Osteoblast (primary cell): ENCODE measurements around the gene CHRNA1. TPM values are rescaled to one million over a fixed set of nuclear protein-coding genes. Genes with fewer than 3 reads are reported as not detected.

Experiments used
- DNase-seq: peaks from one replicate; pipeline ENCODE4 v3.0.0; 2011; ENCODE audit warnings: low spot score, mixed read lengths; ENCODE audit not compliant: insufficient read length; ENCODE audit errors: missing footprints
- H2AFZ ChIP-seq: 2 replicates; pipeline ENCODE4 v1.6.0; 2011; ENCODE audit warnings: mild to moderate bottlenecking, low read length
- H3K27ac ChIP-seq: 2 replicates; pipeline ENCODE4 v1.5.1; 2011; ENCODE audit warnings: mild to moderate bottlenecking, low read depth, low read length, moderate library complexity
- H3K27me3 ChIP-seq: 2 replicates; pipeline ENCODE4 v1.6.0; 2012; ENCODE audit warnings: mild to moderate bottlenecking, control low read depth, inconsistent platforms, low read length, moderate library complexity; ENCODE audit not compliant: insufficient read depth
- H3K36me3 ChIP-seq: 2 replicates; pipeline ENCODE4 v1.5.1; 2011; ENCODE audit warnings: mild to moderate bottlenecking, low read length, control low read depth, moderate library complexity; ENCODE audit not compliant: insufficient read depth
- H3K4me1 ChIP-seq: 2 replicates; pipeline ENCODE4 v1.5.1; 2011; ENCODE audit warnings: mild to moderate bottlenecking, low read length, control low read depth, moderate library complexity; ENCODE audit not compliant: insufficient read depth
- H3K4me2 ChIP-seq: 2 replicates; pipeline ENCODE4 v1.6.0; 2011; ENCODE audit warnings: mild to moderate bottlenecking, low read length; ENCODE audit not compliant: insufficient read depth
- H3K4me3 ChIP-seq: fragments of 200-600 bp; sonication (generic); 3 replicates; pipeline ENCODE4 v1.5.1; 2012; ENCODE audit warnings: mild to moderate bottlenecking, low read length, inconsistent platforms; ENCODE audit not compliant: insufficient read depth
- H3K79me2 ChIP-seq: 2 replicates; pipeline ENCODE4 v1.6.0; 2012; ENCODE audit warnings: mild to moderate bottlenecking, low read length, control low read depth, inconsistent platforms; ENCODE audit not compliant: insufficient read depth
- H3K9me3 ChIP-seq: 2 replicates; pipeline ENCODE4 v1.5.1; 2011; ENCODE audit warnings: low read depth, low read length, control low read depth
- H4K20me1 ChIP-seq: 2 replicates; pipeline ENCODE4 v1.6.0; 2012; ENCODE audit warnings: mild to moderate bottlenecking, low read length, control low read depth; ENCODE audit not compliant: insufficient read depth
- total RNA-seq: library from RNA; depleted of rRNA; stranded (reverse); fragments of >200 nt; gene quantifications from 2 replicates; pipeline ENCODE4 v1.2.3, GENCODE V29; 2012
- TF ChIP-seq, protein P1 (sequence below): IDR thresholded peaks from 2 replicates; pipeline ENCODE4 v1.5.1; 2011; ENCODE audit warnings: mild to moderate bottlenecking, low read depth, low read length, moderate library complexity; ENCODE audit errors: extremely low read depth

CHRNA1 gene
- total RNA-seq, 1 donor, result not detected

DNA sequence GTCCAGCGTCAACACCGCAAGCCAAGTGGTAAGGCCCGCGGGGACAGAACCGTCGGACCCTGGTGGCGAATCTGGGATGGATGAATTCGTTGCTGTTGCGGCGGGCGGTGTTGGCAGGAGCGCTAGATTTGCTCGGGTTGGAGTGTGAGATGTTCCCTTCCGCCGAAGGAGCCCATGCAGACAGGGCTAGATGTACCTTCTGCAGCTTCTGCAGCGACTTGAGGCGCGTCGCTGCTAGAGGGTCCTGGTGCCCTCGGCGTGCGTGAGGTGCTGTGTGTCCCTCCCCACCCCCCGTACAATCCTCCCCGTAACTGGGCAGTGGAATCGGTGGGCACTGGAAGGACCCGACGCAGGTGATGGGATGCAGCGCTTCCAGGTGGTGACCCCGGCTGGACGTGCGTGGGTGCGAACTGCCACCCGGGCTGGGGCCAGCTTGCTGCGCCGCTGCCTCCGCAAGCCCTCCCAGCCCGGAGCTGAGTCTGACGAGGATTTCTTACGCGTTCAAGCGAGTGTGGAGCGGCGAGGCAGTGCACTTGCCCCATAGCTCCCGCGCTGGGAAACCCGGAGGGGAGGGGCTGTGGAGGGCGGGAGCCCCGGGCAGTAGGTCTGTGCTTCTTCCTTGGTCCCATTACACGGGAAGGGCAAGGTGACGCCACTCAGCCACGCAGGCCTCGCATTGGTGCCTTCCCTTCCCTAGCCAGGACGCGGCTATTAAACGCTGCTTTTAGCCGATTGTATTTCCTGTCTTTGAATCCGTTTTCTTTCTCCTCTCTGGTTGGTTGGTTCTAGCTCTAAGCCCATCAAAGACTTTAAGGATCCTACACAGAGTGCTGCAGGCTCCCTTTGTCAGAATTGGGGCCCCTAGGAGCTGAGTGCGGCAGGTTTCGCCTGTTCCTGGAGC, 34.2 kb downstream of the CHRNA1 start:
- peak overlapping the region; percentile 79 for H3K4me2 ChIP-seq
- peak overlapping the region; percentile 77 for H2AFZ ChIP-seq
- H3K79me2 ChIP-seq, result no peaks in the 10 kb centered on the region
- H3K27ac ChIP-seq, result no peak overlapping the region
- peaks cover 74% of the 10 kb centered on the region for H3K27me3 ChIP-seq
- H3K36me3 ChIP-seq, result no peaks in the 10 kb centered on the region
- TF ChIP-seq, protein P1, sequence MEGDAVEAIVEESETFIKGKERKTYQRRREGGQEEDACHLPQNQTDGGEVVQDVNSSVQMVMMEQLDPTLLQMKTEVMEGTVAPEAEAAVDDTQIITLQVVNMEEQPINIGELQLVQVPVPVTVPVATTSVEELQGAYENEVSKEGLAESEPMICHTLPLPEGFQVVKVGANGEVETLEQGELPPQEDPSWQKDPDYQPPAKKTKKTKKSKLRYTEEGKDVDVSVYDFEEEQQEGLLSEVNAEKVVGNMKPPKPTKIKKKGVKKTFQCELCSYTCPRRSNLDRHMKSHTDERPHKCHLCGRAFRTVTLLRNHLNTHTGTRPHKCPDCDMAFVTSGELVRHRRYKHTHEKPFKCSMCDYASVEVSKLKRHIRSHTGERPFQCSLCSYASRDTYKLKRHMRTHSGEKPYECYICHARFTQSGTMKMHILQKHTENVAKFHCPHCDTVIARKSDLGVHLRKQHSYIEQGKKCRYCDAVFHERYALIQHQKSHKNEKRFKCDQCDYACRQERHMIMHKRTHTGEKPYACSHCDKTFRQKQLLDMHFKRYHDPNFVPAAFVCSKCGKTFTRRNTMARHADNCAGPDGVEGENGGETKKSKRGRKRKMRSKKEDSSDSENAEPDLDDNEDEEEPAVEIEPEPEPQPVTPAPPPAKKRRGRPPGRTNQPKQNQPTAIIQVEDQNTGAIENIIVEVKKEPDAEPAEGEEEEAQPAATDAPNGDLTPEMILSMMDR, result no peak
- H3K4me1 ChIP-seq, result peaks cover 6% of the 10 kb centered on the region
- H3K4me3 ChIP-seq, result peak overlapping the region; percentile 56
- H4K20me1 ChIP-seq, result no peaks in the 10 kb centered on the region
- DNase-seq, result peak; percentile 84
- H3K9me3 ChIP-seq, result no peaks in the 10 kb centered on the region

DNA sequence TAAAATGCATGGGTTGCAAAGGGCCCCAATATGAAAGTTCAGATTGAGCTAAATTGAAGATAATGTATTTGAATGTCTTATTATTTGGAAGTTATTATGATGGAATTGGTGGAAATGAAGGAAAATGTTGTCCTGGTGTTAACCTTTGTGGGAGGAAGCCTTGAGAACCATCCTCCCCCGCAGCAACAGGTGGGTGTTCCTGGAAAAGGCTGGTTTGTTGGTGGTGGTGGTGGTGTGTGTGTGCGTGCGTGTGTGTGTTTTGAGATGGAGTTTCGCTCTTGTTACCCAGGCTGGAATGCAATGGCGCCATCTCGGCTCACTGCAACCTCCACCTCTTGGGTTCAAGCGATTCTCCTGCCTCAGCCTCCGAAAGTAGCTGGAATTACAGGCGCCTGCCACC, 36.2 kb downstream of the CHRNA1 start:
- TF ChIP-seq, protein P1, result no peak
- DNase-seq, result no peak
- no peak overlapping the region for H2AFZ ChIP-seq
- H4K20me1 ChIP-seq, result no peaks in the 10 kb centered on the region
- no peaks in the 10 kb centered on the region for H3K79me2 ChIP-seq
- H3K27ac ChIP-seq, result no peak overlapping the region
- peaks cover 67% of the 10 kb centered on the region for H3K27me3 ChIP-seq
- no peaks in the 10 kb centered on the region for H3K9me3 ChIP-seq
- no peak overlapping the region for H3K4me2 ChIP-seq
- no peaks in the 10 kb centered on the region for H3K36me3 ChIP-seq
- peaks cover 6% of the 10 kb centered on the region for H3K4me1 ChIP-seq
- H3K4me3 ChIP-seq, result no peak overlapping the region

DNA sequence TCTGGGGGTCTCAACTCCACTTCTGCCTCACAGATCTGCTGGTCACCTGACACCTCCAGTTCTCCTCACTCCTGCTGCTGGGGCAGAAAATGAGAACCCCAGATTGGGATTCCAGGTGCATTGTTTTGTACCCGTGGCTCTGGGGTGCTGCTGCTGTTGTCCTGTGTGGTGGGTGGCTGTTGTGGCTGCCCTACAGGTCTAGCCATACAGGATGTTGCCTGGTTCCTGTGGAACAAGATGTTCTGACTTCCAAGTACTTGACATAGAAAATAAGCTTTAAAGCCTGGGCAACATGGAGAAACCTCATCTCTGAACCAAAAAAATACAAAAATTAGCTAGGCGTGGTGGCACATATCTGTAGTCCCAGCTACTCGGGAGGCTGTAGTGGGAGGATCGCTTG, 38.1 kb downstream of the CHRNA1 start:
- Histone ChIP-seq H3K79me2 (no peaks in the 10 kb centered on the region), H3K9me3 (no peaks in the 10 kb centered on the region), H3K36me3 (no peaks in the 10 kb centered on the region), H3K4me3 (no peak overlapping the region), H2AFZ (no peak overlapping the region), H4K20me1 (no peaks in the 10 kb centered on the region), H3K4me2 (no peak overlapping the region), H3K27me3 (peaks cover 65% of the 10 kb centered on the region), H3K4me1 (peaks cover 6% of the 10 kb centered on the region), H3K27ac (no peak overlapping the region)
- TF ChIP-seq, protein P1, result no peak
- no peak for DNase-seq

DNA sequence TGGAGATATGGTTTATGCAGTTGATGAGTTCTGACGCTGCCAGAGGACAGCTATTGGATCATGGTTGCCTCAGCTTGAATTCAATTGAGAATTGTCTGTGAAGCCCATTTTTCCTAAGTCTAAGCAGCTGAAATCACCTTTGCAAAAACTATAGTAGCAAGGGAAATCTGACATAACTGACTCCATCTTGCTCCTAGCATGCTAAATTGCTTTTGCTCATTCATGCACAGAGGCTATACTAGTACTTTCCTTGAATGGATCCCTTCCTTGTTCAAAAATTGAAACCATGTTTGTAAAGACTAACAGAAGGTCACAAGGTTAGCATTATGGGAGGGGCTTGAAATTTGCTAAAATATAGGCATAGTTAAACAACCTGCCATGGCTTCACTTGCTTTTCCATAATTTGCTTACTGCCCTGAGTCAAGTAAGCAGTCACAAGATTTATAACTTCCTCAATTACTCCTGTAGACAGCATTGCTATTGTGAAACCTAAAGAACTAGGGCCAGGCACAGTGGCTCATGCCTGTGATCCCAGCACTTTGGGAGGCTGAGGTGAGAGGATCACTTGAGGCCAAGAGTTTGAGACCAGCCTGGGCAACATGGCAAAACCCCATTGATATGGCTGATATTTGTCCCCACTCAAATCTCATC, 41.2 kb downstream of the CHRNA1 start:
- no peaks in the 10 kb centered on the region for H3K79me2 ChIP-seq
- TF ChIP-seq, protein P1, result no peak

More for the DNA sequence above, 41.2 kb downstream of the CHRNA1 start:
- no peaks in the 10 kb centered on the region for H3K36me3 ChIP-seq
- H3K27me3 ChIP-seq, result peaks cover 59% of the 10 kb centered on the region
- no peak overlapping the region for H3K27ac ChIP-seq
- no peak overlapping the region for H3K4me3 ChIP-seq
- H3K4me2 ChIP-seq, result no peak overlapping the region
- no peaks in the 10 kb centered on the region for H4K20me1 ChIP-seq
- no peak overlapping the region for H2AFZ ChIP-seq
- no peak for DNase-seq
- no peaks in the 10 kb centered on the region for H3K4me1 ChIP-seq
- H3K9me3 ChIP-seq, result peaks cover 2% of the 10 kb centered on the region
